ENCODE measurements around the gene ATG101.

DNA sequence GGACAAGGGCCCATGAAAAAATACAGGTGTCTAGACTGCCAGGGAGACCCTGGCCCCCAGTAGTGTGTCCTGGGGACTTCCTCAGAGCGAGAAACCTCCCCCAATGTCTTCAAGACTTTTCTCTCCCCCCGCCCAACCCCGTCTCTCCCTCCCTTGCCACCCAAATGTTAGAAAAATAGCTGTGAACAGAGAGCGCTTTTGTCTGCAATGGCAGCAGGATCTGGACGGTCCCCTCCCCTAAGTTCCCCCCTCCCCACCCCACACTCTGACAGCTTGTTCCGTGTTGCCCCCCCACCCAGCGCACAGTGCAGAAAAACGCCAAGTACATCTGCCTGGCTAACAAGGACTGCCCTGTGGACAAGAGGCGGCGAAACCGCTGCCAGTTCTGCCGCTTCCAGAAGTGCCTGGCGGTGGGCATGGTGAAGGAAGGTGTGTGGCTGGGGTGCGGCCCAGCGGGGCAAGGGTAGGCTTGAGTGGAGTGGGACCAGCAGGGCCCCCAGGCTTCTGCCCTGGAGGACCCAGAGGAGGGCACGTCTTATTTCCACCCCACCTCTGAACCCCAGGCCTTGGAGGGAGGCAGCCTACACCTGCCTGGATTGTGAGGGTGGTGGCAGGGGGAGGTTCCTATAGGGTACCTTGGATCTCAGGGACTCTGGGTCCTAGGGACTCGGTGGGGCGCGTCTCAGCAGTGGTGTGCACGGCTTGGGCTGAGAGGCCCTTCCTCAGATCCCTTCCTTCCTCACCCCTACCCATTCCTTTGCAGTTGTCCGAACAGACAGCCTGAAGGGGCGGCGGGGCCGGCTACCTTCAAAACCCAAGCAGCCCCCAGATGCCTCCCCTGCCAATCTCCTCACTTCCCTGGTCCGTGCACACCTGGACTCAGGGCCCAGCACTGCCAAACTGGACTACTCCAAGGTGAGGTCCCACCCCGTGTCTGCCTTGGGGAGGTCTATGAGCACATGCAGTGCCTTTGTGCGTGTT lies 13.8 kb upstream of the ATG101 start:
- TF ChIP-seq, protein P1, sequence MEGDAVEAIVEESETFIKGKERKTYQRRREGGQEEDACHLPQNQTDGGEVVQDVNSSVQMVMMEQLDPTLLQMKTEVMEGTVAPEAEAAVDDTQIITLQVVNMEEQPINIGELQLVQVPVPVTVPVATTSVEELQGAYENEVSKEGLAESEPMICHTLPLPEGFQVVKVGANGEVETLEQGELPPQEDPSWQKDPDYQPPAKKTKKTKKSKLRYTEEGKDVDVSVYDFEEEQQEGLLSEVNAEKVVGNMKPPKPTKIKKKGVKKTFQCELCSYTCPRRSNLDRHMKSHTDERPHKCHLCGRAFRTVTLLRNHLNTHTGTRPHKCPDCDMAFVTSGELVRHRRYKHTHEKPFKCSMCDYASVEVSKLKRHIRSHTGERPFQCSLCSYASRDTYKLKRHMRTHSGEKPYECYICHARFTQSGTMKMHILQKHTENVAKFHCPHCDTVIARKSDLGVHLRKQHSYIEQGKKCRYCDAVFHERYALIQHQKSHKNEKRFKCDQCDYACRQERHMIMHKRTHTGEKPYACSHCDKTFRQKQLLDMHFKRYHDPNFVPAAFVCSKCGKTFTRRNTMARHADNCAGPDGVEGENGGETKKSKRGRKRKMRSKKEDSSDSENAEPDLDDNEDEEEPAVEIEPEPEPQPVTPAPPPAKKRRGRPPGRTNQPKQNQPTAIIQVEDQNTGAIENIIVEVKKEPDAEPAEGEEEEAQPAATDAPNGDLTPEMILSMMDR (optimal IDR thresholded peaks at IDR 0.05 in 1 of 3, IDR thresholded peaks at IDR 0.05 in 1 of 3, conservative IDR thresholded peaks at IDR 0.05 in 1 of 3; ENCODE audit: extremely low read depth in 1 of 3, insufficient read depth in 2 of 3, low read length in 3 of 3): no peak
- no peak for TF ChIP-seq EZH2 (IDR thresholded peaks at IDR 0.05; ENCODE audit: low read length)
